IPS-15b (cell line): Measurements from ENCODE around the gene ASB6.
A peak's percentile ranks its signal among the peaks of the same experiment; 100 is the strongest.
"Not testable (repeated sequence)": the region's sequence is repeated elsewhere in the genome, so short reads cannot be mapped to it uniquely, and the experiment has no call there.

Experiments
- H3K27me3 ChIP-seq: one replicate; pipeline ENCODE4 v1.6.1; 2013; ENCODE audit warnings: low read length; ENCODE audit not compliant: control insufficient read depth, insufficient read depth
- H3K36me3 ChIP-seq: one replicate; pipeline ENCODE4 v1.6.1; 2013; ENCODE audit warnings: low read length; ENCODE audit not compliant: control insufficient read depth, insufficient read depth
- H3K4me1 ChIP-seq: one replicate; pipeline ENCODE4 v1.6.1; 2013; ENCODE audit warnings: mild to moderate bottlenecking, low read length; ENCODE audit not compliant: control insufficient read depth, insufficient read depth
- H3K4me3 ChIP-seq: one replicate; pipeline ENCODE4 v1.5.1; 2013; ENCODE audit warnings: low read depth, low read length
- H3K9ac ChIP-seq: one replicate; pipeline ENCODE4 v1.6.1; 2013; ENCODE audit warnings: low read depth, mild to moderate bottlenecking, low read length
- H3K9me3 ChIP-seq: one replicate; pipeline ENCODE4 v1.6.1; 2013; ENCODE audit warnings: mild to moderate bottlenecking, low read length; ENCODE audit not compliant: control insufficient read depth, insufficient read depth

Gene ASB6

DNA sequence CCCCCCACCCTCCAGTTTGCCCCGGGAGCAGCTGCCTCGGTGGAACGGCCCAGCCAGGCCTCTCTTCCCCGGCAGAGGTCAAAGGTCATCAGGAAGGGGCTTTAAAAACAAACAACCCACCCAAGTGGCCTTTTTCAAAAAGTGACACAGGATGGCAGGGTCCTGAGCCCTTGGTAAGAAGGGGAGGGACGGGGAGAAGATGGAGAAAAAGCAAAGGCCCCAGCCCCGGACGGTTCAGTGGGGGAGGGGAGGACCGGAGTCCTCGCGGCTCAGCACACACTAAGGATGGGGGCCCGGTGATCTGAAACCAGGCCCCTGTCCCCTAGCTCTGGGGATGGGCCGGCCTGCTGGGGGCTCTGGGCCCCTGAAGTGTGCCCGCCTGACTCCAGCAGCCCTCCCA lies 24.6 kb upstream of the ASB6 start:
- Histone ChIP-seq H3K4me3 (peak overlapping the region; percentile 58), H3K4me1 (peaks cover 8% of the 10 kb centered on the region), H3K9me3 (no peaks in the 10 kb centered on the region), H3K36me3 (peaks cover 3% of the 10 kb centered on the region), H3K9ac (no peak overlapping the region), H3K27me3 (peaks cover 2% of the 10 kb centered on the region)

- no peaks in the 10 kb centered on the region for H3K9me3 ChIP-seq
- H3K4me3 ChIP-seq: peak overlapping the region; percentile 58
- peaks cover 1% of the 10 kb centered on the region for H3K36me3 ChIP-seq
- H3K9ac ChIP-seq: no peak overlapping the region
- peaks cover 8% of the 10 kb centered on the region for H3K4me1 ChIP-seq
- H3K27me3 ChIP-seq: peaks cover 2% of the 10 kb centered on the region
These were observed 24.0 kb upstream of the ASB6 start for GRCh38 chr9:129665814-129666520.

DNA sequence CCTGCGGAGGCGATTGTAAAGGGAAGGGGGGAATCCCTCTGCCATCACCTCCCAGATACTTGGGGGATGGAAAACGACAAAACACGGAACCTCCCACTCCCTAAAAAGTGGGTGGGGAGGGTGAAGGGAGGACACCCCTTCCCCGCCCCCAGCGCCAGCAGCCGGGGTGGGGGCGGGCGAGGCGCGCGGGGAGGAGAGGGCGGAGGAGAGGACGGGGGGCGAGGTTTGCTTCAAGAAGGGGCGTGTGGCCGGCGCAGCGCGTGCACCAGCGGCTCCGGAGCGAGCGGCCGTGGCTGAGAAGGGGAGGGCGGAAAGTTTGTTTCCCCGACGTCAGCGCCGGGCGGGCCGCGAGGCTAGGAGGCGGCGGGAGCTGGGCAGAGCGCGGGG lies 23.4 kb upstream of the ASB6 start, which contains the start of gene PRRX2:
Gene PRRX2 (plus strand): TSS at position 259 of the 387 bp plus-strand sequence. CDS start 221 bp downstream, outside the sequence.
- Histone ChIP-seq H3K9ac (no peak within 1 kb of the TSS), H3K27me3 (peaks cover 2% of the 10 kb centered on the region), H3K4me1 (peaks cover 8% of the 10 kb centered on the region), H3K36me3 (no peaks in the 10 kb centered on the region), H3K4me3 (peak within 1 kb of the TSS; percentile 58), H3K9me3 (no peaks in the 10 kb centered on the region)

GRCh38 chr9:129664746-129665388 lies 22.9 kb upstream of the ASB6 start:
- H3K4me3 ChIP-seq: peak overlapping the region; percentile 45
- H3K4me1 ChIP-seq: peaks cover 8% of the 10 kb centered on the region
- no peak overlapping the region for H3K9ac ChIP-seq

DNA sequence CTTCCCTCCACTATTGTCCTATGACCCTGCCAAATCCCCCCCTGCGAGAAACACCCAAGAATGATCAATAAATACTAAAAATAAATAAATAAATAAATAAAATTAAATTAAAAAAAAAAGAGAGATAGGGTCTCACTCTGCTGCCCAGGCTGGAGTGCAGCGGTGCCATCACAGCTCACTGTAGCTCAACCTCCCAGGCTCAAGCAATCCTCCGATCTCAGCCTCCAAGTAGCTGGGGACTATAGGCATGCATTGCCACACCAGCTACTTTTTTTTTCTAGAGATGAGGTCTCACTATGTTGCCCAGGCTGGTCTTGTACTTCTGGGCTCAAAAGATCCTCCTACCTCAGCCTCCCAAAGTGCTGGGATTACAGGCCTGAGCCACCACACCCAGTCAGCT lies 20.3 kb upstream of the ASB6 start:
- H3K9me3 ChIP-seq, H3K36me3 ChIP-seq, H3K4me1 ChIP-seq, H3K27me3 ChIP-seq, H3K9ac ChIP-seq, H3K4me3 ChIP-seq: not testable (repeated sequence)

More at GRCh38 chr9:129664746-129665388, 22.9 kb upstream of the ASB6 start:
- Histone ChIP-seq H3K36me3 (no peaks in the 10 kb centered on the region), H3K27me3 (peaks cover 2% of the 10 kb centered on the region), H3K9me3 (no peaks in the 10 kb centered on the region)

DNA sequence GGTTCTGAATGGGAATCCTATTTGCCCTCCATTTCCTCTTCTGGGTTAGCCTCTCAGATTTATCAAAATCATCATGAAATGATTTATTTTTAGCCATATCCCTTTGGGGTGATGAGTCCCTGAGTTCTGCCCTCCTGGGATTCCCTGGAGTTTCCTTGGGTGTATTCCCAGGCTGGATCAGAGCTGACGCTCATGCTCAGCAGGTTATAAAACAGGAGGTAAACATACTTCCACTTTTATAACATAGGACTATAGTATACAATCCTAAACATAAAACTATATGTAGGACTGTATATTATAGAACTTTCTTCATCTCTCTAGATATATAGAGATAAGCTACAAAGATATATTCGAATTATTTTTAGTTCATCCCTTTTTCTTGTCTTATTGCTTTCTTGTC lies 19.1 kb upstream of the ASB6 start:
- H3K36me3 ChIP-seq: no peaks in the 10 kb centered on the region
- H3K4me3 ChIP-seq: no peak overlapping the region

DNA sequence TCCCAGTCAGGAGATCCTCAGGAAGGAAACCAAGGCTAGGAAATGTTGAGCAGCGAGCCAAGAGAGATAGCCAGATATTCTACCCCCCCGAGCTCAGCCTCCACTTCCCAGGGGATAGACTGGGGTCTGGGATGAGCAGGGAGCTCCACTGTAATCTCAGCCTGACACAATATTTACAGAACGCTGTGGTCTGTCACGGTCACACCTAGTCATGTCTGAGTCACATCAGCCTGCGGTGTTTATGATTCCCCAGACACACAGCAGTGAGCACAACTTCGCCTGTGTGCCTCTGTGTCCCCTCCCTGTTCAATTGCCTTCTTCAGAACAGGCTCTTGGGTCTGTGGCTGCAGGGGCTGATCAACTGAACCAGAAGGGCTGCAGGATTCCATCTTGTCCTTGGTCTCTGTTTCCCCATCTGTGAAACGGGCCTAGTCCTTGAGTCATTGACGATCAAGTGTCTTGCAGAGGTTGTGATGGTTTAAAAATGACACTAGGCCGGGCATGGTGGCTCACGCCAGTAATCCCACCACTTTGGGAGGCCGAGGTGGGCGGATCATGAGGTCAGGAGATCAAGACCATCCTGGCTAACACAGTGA lies 14.9 kb upstream of the ASB6 start:
- no peak overlapping the region for H3K9ac ChIP-seq
- H3K36me3 ChIP-seq: no peaks in the 10 kb centered on the region
- H3K9me3 ChIP-seq: no peaks in the 10 kb centered on the region
- no peaks in the 10 kb centered on the region for H3K27me3 ChIP-seq
- no peaks in the 10 kb centered on the region for H3K4me1 ChIP-seq
- no peak overlapping the region for H3K4me3 ChIP-seq

More for the DNA sequence above, 19.1 kb upstream of the ASB6 start:
- Histone ChIP-seq H3K9ac (no peak overlapping the region), H3K27me3 (peaks cover 2% of the 10 kb centered on the region), H3K4me1 (peaks cover 3% of the 10 kb centered on the region), H3K9me3 (no peaks in the 10 kb centered on the region)

- no peaks in the 10 kb centered on the region for H3K36me3 ChIP-seq
- no peaks in the 10 kb centered on the region for H3K27me3 ChIP-seq
- no peak overlapping the region for H3K9ac ChIP-seq
- no peaks in the 10 kb centered on the region for H3K9me3 ChIP-seq
- H3K4me1 ChIP-seq: no peaks in the 10 kb centered on the region
- H3K4me3 ChIP-seq: no peak overlapping the region
These were observed 13.7 kb upstream of the ASB6 start for GRCh38 chr9:129655696-129656095.

- Histone ChIP-seq H3K4me1 (no peaks in the 10 kb centered on the region), H3K4me3 (no peak overlapping the region), H3K27me3 (no peaks in the 10 kb centered on the region), H3K36me3 (no peaks in the 10 kb centered on the region), H3K9ac (no peak overlapping the region), H3K9me3 (no peaks in the 10 kb centered on the region)
These were observed 13.2 kb upstream of the ASB6 start for GRCh38 chr9:129655154-129655553.

DNA sequence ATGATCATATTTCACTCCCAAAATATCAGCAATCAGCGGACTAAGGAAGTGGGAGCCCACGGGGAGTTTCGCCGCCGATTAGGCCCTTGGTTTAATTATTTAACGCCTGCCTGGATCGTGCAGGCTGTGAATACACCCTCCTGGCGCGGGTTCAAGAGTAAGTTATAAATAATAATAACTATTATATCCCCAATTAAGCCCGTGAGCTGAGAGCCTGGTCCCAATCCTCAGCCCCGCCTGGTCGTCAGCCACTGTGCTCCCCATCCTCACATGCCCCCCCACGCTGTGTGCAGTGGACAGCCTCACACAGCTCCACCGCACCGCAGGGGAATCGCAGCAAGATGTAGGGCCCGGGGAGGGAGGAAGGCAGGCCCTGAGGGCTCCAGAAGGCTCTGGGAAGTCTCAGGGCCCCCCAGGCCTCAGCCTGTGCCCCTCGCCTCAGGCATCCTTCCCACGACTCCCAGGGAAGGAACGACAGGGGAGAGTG lies 12.6 kb upstream of the ASB6 start:
- no peak overlapping the region for H3K4me3 ChIP-seq
- H3K9me3 ChIP-seq: no peaks in the 10 kb centered on the region
- no peaks in the 10 kb centered on the region for H3K36me3 ChIP-seq
- H3K4me1 ChIP-seq: no peaks in the 10 kb centered on the region
- no peaks in the 10 kb centered on the region for H3K27me3 ChIP-seq
- H3K9ac ChIP-seq: no peak overlapping the region

DNA sequence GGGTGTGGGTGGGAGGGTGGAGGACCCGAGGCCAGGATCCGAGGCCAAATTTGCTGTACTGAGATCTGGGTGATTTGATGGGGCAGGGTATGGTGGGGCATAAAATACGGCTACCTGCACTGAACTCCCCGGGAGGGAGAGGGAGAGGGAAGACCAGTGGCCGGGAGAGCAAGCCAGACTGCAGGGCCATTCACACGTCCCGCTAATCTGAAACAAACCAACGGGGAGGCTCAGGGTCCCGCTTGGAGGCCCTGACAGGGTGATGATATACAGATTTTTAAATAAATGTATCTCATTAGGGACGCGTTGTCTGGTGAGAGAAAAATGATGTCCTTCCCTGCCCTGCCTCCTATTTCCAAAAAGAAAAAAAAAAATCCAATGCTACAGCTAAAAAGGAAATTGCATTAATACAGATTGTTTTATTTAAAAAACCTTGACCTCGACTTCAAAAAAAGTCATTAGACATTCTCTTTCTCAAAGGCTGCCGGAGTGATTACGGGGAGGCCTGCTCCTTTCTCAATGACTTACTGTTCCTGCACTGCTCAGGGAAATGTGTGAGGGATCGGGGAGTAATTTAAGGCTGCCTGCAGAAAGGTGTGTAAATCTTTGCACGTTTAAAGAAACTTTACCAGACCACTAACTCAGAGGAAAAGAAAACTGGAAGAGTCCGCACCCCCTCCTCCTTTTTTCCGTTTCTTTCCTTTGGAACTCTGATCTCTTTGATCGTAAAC lies 12.0 kb upstream of the ASB6 start:
- H3K9ac ChIP-seq: no peak overlapping the region
- H3K9me3 ChIP-seq: no peaks in the 10 kb centered on the region
- H3K27me3 ChIP-seq: no peaks in the 10 kb centered on the region
- no peak overlapping the region for H3K4me3 ChIP-seq
- H3K4me1 ChIP-seq: no peaks in the 10 kb centered on the region
- no peaks in the 10 kb centered on the region for H3K36me3 ChIP-seq
